ENCODE results near the gene HSH2D.
"Not testable (repeated sequence)": the region's sequence is repeated elsewhere in the genome, so short reads cannot be mapped to it uniquely, and the experiment has no call there.

The HSH2D gene

DNA sequence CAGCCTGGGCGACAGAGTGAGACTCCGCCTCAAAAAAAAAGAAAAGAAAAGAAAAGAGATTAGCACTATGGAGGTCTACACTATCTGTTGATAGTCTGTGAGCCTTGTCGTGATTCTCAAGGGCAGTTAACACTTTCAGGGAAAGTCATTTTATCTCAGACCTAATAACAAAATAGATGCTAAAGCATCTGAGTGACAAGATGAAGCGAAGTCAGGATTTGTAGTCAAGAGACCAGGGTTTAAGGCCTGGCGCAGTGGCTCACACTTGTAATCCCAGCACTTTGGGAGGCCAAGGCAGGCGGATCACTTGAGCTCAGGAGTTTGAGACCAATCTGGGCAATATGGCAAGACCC, 45.1 kb upstream of the HSH2D start (continued):
- TF ChIP-seq, protein P1, sequence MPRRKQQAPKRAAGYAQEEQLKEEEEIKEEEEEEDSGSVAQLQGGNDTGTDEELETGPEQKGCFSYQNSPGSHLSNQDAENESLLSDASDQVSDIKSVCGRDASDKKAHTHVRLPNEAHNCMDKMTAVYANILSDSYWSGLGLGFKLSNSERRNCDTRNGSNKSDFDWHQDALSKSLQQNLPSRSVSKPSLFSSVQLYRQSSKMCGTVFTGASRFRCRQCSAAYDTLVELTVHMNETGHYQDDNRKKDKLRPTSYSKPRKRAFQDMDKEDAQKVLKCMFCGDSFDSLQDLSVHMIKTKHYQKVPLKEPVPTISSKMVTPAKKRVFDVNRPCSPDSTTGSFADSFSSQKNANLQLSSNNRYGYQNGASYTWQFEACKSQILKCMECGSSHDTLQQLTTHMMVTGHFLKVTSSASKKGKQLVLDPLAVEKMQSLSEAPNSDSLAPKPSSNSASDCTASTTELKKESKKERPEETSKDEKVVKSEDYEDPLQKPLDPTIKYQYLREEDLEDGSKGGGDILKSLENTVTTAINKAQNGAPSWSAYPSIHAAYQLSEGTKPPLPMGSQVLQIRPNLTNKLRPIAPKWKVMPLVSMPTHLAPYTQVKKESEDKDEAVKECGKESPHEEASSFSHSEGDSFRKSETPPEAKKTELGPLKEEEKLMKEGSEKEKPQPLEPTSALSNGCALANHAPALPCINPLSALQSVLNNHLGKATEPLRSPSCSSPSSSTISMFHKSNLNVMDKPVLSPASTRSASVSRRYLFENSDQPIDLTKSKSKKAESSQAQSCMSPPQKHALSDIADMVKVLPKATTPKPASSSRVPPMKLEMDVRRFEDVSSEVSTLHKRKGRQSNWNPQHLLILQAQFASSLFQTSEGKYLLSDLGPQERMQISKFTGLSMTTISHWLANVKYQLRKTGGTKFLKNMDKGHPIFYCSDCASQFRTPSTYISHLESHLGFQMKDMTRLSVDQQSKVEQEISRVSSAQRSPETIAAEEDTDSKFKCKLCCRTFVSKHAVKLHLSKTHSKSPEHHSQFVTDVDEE (CRISPR knock-in tag; IDR thresholded peaks at IDR 0.05), result no peak
- TF ChIP-seq ZFP3 (CRISPR knock-in tag; IDR thresholded peaks at IDR 0.05), result no peak

DNA sequence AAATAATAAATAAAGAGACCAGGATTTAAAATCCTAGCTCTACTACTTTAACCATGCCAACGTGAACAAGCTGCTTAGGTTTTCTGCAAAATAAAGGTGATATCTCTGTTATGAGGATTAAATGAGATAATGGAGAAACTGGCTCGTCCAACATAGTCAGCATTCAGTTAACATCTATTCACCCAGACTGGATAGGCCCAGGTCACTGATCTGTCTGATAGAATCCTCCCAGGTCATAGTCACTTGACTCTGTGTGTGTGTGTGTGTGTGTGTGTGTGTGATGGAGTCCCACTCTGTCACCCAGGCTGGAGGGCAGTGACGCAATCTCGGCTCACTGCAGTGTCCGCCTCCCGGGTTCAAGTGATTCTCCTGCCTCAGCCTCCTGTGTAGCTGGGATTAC, 44.7 kb upstream of the HSH2D start:
- TF ChIP-seq CSDC2 (CRISPR knock-in tag; IDR thresholded peaks at IDR 0.05) (no peak), TOX (CRISPR knock-in tag; IDR thresholded peaks at IDR 0.05; ENCODE audit: borderline replicate concordance) (no peak), ZFP3 (CRISPR knock-in tag; IDR thresholded peaks at IDR 0.05) (no peak), ZNF565 (CRISPR knock-in tag; conservative IDR thresholded peaks at IDR 0.05; ENCODE audit: low read depth) (no peak), ZNF8 (CRISPR knock-in tag; IDR thresholded peaks at IDR 0.05) (no peak), CSRNP3 (CRISPR knock-in tag; IDR thresholded peaks at IDR 0.05) (no peak), TCF4 (CRISPR knock-in tag; IDR thresholded peaks at IDR 0.05; ENCODE audit: borderline replicate concordance) (no peak), ZFP30 (CRISPR knock-in tag; IDR thresholded peaks at IDR 0.05) (no peak), ZC3H10 (CRISPR knock-in tag; IDR thresholded peaks at IDR 0.05) (no peak), SNAI2 (CRISPR knock-in tag; IDR thresholded peaks at IDR 0.05) (no peak), GLIS3 (CRISPR knock-in tag; IDR thresholded peaks at IDR 0.05) (no peak), OSR1 (CRISPR knock-in tag; IDR thresholded peaks at IDR 0.05) (no peak)
- TF ChIP-seq, protein P2, sequence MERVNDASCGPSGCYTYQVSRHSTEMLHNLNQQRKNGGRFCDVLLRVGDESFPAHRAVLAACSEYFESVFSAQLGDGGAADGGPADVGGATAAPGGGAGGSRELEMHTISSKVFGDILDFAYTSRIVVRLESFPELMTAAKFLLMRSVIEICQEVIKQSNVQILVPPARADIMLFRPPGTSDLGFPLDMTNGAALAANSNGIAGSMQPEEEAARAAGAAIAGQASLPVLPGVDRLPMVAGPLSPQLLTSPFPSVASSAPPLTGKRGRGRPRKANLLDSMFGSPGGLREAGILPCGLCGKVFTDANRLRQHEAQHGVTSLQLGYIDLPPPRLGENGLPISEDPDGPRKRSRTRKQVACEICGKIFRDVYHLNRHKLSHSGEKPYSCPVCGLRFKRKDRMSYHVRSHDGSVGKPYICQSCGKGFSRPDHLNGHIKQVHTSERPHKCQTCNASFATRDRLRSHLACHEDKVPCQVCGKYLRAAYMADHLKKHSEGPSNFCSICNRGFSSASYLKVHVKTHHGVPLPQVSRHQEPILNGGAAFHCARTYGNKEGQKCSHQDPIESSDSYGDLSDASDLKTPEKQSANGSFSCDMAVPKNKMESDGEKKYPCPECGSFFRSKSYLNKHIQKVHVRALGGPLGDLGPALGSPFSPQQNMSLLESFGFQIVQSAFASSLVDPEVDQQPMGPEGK (CRISPR knock-in tag; IDR thresholded peaks at IDR 0.05; ENCODE audit: borderline replicate concordance), result no peak
- TF ChIP-seq, protein P1 (CRISPR knock-in tag; IDR thresholded peaks at IDR 0.05), result no peak
- ATAC-seq, result no peak

DNA sequence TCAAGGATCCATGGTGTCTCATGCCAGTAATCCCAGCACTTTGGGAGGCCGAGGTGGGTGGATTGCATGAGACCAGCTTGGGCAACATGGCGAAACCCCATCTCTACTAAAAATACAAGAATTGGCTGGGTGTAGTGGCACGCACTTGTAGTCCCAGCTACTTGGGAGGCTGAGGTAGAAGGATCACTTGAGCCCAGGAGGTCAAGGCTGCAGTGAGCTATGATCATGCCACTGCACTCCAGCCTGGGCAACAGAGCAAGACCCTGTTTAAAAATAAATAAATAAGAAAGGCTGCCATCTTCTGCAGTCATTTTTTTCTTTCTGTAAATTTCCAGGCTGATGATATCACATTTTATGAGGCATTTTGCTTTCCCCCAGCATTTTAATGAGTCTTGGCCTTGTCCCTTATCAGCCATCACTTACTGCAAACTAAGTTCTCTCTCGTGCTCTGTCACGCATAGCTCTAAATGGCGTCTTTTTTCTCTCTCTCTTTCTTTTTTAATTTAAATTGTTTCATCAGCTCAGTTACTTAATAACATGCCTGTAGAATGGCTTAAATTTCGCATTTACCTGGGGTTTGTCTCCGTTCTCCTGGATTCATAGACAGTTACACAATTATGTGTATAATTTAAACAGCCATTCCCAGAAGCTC, 44.0 kb upstream of the HSH2D start:
- ATAC-seq, result not testable (repeated sequence)

GRCh38 chr19:16100524-16100923, 43.0 kb upstream of the HSH2D start:
- no peak for TF ChIP-seq BACH2 (CRISPR knock-in tag; IDR thresholded peaks at IDR 0.05; ENCODE audit: borderline replicate concordance)
- no peak for TF ChIP-seq ZFP3 (CRISPR knock-in tag; IDR thresholded peaks at IDR 0.05)
- no peak for TF ChIP-seq CSDC2 (CRISPR knock-in tag; IDR thresholded peaks at IDR 0.05)
- no peak for TF ChIP-seq ESRRG (CRISPR knock-in tag; IDR thresholded peaks at IDR 0.05)
- no peak for TF ChIP-seq POU6F1 (CRISPR knock-in tag; IDR thresholded peaks at IDR 0.05; ENCODE audit: borderline replicate concordance, low read depth)
- no peak for TF ChIP-seq OSR1 (CRISPR knock-in tag; IDR thresholded peaks at IDR 0.05)
- TF ChIP-seq GLIS3 (CRISPR knock-in tag; IDR thresholded peaks at IDR 0.05), result no peak
- TF ChIP-seq TOX (CRISPR knock-in tag; IDR thresholded peaks at IDR 0.05; ENCODE audit: borderline replicate concordance), result no peak
- TF ChIP-seq, protein P1 (CRISPR knock-in tag; IDR thresholded peaks at IDR 0.05), result no peak
- no peak for TF ChIP-seq TCF4 (CRISPR knock-in tag; IDR thresholded peaks at IDR 0.05; ENCODE audit: borderline replicate concordance)
- no peak for TF ChIP-seq CSRNP3 (CRISPR knock-in tag; IDR thresholded peaks at IDR 0.05)
- TF ChIP-seq ZFP30 (CRISPR knock-in tag; IDR thresholded peaks at IDR 0.05), result no peak
- no peak for TF ChIP-seq SNAI2 (CRISPR knock-in tag; IDR thresholded peaks at IDR 0.05)
- TF ChIP-seq ZNF70 (CRISPR knock-in tag; IDR thresholded peaks at IDR 0.05), result no peak
- no peak for TF ChIP-seq ZNF565 (CRISPR knock-in tag; conservative IDR thresholded peaks at IDR 0.05; ENCODE audit: low read depth)
- ATAC-seq, result no peak

Data from SK-N-SH treated with all-trans-retinoic acid at 6 μM for 48 hours (cell line).